ENCODE data around the gene AGRP.
"Not testable (repeated sequence)": the region's sequence is repeated elsewhere in the genome, so short reads cannot be mapped to it uniquely, and the experiment has no call there.

Gene AGRP

DNA sequence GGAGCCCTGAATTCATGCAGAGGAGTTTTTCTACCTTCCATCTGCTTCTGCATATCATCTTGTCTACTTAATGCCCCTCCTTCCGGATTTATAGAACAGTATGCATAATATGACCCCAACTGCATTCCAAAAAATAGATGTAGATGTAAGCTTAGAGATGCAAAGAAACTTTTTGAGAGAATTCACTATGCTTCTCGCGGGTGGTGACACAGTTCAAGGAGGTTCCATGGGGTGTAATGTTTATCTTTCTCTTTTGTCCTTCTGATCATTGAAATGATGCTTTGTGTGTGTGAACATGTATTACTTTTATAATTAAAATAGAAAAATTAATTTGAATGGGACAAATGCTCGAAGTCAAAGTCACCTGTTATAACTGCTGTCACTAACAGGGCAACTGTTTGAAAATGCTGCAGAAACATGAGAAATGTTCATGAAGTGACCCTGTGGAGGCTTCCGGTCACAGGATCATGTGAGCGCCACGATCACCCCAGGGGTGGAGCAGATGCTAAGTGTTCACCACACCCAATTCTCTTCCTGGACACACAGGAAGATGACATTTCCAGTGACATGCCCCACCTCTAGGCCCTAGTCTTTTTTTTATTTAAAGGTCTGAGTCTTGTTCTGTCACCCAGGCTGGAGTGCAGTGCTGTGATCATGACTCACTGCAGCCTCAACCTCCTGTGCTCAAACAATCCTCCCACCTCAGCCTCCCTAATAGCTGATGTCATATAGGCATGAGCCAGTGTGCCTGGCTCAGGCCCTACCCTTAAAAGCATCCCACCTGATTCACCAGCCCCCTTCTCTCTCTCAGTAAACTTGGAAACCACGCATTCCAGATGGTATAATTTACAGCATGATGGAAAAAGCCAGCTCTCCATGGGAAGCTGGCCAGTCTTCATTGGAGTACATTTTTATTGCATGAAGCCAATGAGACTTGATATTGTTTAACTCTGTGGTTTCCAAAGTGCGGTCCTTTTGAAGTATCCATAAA, 21.0 kb upstream of the AGRP start:
- in situ Hi-C loops (cut with MboI; ENCODE audit: low sequenced_read_pairs) = no loop called here

DNA sequence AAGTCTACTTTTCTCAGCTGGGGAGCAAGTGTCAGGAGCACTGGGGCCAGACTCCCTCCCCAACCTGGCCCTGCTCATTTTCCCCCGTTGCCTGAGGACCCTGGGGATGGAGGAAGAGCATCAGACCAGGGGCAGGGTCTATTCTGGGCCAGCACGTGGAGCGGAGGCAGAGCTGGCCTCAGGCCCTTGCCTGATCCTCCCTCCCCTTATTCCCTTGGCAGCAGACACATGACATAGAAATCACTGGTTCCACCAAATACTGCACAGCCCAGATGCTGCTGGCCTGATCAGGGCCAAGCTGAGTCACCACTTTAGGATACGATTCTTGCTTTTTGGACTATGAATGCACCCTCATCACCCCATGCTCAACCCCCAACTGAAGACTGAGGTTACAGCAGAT, 15.8 kb upstream of the AGRP start:
- in situ Hi-C loops (cut with MboI; ENCODE audit: low sequenced_read_pairs) = no loop called here

DNA sequence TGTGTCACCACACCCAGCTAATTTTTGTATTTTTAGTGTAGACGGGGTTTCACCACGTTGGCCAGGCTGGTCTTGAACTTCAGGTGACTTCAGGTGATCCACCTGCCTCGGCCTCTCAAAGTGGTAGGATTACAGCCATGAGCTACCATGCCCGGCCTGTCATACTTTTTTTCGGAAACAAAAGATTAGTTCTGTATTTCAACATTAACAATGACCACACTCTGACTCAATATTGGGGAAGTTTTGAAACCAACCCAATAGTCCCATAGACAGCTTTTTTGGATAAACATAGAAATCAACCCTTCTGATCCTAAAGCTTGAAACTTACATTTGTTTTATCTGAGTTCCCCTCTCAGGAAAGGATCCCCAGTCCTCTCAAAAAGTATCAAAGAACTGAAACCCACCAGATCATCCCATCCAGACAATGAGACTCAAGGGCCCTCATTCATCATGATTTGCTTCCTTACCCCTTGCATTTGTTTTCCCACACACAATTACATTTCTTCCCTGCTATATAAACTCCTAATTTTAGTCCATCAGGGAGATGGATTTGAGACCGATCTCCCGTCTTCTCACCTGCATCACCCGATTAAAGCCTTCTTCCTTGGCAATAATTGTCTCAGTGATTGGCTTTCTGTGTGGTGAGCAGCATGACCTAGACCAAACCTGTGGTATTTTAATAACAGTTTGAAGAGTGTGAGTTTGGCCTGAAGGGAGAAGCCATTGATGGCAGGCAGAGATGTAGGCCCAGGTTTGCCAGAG, 7.2 kb upstream of the AGRP start:
- in situ Hi-C loops (cut with MboI; ENCODE audit: low sequenced_read_pairs) = no loop called here

DNA sequence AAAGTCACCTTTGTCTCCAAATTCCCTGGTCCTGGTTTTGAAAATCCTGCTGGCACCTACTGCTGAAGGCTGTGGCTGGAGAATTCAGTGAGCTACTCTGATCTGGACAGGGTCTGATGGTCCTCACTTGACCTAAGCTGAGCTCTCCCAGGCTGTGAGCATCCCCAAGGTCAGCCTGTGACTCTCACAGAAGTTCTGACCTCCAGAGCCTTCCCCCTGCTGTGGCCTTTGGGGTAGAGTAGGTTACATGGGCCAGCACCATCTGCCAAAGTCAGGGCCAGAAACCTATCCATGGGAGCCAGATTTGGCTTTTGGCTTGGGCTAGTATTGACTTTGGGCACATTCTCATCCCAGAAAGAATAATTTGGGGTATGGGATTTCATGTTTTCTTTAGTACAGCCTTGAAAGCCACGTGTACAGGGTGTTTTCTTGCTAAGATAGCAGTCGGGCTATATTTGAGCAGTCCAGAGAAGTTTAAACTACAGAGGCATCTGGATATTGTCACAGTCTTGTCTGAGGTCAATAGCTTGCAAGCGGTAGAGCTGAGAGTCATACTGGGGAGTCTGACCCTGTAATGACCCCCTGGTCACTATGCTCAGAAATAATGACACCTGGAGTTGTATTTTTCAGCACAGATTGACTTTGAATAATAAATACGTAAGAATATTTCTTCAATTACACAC, 6.2 kb upstream of the AGRP start:
- in situ Hi-C loops (cut with MboI; ENCODE audit: low sequenced_read_pairs) = no loop called here

DNA sequence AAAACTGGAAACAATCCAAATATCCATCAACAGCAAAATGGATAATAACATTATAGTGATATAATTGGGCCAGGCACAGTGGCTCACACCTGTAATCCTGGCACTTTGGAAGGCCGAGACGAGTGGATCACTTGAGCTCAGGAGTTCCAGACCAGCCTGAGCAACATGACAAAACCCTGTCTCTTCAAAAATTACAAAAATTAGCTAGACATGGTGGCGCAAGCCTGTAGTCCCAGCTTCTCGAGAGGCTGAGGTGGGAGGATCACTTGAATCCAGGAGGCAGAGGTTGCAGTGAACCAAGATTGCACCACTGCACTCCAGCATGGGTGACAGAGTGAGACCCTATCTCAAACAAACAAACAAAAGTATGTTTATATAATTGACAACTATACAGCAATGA, 4.2 kb upstream of the AGRP start:
- in situ Hi-C loops (cut with MboI; ENCODE audit: low sequenced_read_pairs) = not testable (repeated sequence)

DNA sequence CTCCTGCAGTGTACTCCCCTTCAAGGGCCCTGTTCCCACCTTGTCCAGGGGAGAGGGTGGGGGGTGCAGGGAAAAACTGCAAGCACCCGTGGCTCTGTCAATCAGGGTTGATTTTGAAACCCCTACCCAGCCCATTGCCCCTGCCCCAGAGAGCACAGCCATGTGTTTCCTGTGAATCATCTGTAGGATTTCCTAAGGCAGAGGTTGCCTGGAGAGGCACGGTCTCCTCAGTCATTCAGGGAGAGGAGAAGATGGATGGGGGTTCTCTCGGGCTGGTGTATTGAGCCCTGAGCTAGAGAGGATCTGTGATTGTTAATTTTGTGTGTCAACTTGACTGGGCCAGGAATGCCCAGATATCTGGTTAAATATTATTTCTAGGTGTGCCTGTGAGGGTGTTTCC, 3.5 kb upstream of the AGRP start:
- in situ Hi-C loops (cut with MboI; ENCODE audit: low sequenced_read_pairs) = no loop called here

DNA sequence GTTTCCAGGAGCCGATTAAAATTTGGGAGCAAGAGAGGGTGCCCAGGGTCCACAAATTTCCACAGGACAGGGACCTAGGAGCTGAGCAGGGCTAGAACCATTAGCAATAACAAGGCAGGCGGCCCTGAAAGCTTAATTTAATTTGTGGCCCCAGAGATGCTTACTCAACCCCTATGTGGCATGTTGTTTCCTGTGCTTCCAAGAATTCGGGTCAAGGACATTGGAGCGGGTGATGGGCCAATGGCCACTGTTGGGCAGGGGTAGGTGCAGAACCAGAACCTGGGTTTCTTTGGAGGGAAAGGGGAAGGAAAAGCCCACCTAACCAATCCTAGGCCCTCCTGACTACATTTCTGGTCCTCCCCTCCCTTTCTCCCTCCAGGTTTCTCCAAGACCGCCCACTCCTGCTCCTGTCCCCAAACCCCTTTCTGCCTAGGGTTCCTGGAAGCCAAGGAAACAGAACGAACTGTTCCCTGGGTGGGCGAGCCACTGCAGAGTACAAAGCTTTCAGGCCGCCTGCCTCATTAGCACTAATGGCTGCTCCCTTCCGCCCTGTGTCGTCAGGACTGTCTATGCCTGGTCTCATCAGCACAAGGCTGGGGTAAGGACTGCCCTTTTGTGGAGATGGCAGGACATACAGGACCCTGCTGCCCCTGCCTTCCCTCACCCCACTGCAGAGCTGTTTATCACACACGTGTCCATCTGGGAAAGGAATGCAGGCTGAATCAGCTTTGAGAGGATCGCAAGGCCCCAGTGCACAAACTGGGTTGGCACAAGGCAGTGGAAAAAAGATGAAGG, 581 bp upstream of the AGRP start:
- in situ Hi-C loops (cut with MboI; ENCODE audit: low sequenced_read_pairs) = no loop called here

DNA sequence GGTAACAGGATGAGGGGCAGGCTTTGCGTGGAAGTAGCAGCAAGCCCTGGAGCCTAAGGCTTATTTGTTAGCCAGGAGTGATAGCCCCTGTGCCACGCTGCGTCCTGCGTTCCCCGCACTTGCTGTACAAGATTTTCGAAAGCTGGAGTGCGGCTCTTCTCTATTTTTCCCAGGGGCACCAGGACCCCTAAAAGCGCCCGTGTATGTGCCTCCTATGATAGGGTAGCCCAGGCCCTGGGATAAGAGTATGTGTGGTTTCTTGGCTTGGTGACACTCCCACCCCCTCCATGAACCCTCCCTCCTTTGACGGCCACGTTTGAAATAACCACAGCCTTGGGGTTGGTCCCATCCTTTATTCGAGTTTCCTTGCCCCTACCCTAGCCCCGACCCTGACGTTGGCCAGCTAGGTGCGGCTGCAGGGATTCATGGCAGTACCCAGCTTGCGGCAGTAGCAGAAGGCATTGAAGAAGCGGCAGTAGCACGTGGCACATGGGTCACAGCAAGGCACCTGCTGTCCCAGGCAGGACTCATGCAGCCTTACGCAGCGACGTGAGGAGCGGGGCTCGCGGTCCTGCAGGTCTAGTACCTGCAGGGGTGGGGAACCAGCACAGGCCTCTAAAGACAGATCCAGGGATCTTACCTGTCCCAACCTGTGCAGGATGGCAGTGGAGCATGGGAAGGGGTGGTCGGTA, 968 bp downstream of the AGRP start:
- in situ Hi-C loops (cut with MboI; ENCODE audit: low sequenced_read_pairs) = no loop called here

DNA sequence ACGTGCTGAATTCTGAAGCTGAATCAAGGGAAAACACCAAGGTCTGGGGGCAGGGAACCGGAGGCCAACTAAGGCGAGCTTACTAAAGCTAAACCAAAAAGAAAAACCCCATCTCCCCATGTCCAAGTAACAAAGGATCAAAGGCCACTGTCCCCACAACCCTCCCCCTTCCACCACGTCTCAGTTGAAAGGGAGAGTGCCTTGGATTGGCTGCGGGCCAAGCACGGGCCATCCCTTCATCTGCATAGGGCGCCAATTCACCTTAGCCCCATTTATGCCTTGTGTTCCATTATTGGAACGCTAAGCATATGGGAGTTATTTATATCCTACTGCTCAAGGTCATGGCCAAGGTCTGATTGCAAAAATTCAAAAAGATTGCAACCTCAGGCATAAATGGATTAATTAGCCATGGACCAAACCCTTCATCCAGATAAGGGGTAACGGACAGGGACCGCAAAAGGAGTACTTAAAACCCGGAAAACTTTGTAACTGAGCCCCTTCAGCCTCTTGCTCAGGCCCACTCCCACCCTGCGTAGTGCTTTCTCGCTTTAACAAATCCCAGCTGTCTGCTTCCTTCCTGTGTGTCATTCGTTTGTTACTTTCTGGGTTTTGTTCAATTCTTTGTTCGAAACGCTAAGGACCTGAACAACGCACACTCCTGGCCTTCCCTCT, 1.6 kb downstream of the AGRP start:
- in situ Hi-C loops (cut with MboI; ENCODE audit: low sequenced_read_pairs) = no loop called here

DNA sequence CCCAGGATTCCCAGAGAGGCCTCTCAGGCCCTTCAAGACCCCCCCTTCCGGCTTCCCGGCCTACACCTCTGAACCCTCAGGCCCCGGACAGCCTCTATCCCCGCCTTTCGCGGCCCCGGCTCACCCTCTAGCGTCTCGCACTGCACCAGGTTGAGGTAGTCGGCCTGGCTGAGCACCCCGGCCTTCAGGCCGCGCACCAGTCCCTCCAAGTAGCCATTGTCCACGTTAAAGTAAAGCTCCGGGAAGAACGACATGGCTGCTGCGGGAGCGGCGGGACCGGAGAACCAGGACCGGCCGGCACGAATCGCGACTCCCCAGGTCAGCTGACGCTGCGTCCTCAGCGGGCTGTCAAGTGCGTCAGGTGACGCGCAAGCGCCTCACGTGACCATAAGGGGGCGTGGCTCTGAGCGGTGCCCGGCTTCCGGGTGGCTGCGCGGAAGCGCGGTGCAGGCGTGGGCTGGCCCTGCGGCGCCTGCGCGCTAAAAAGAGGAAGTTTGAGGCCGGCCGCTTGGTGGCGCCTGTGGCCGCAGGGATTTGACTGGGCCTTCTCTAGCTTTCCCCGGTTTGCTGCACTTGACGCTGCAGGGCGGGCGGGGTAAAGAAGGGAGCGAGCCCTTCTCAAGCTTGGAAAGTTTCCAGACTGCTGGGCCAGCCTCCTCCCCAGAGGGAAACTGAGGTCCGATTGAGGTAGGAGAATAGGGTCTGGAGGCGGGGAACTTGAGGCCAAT, 2.4 kb downstream of the AGRP start, which contains the start of gene ATP6V0D1:
Gene ATP6V0D1 (minus strand): TSS at position 325 of the 728 bp plus-strand sequence. CDS start 71 bp downstream, at position 254.
- in situ Hi-C loops (cut with MboI; ENCODE audit: low sequenced_read_pairs) = no loop called here

DNA sequence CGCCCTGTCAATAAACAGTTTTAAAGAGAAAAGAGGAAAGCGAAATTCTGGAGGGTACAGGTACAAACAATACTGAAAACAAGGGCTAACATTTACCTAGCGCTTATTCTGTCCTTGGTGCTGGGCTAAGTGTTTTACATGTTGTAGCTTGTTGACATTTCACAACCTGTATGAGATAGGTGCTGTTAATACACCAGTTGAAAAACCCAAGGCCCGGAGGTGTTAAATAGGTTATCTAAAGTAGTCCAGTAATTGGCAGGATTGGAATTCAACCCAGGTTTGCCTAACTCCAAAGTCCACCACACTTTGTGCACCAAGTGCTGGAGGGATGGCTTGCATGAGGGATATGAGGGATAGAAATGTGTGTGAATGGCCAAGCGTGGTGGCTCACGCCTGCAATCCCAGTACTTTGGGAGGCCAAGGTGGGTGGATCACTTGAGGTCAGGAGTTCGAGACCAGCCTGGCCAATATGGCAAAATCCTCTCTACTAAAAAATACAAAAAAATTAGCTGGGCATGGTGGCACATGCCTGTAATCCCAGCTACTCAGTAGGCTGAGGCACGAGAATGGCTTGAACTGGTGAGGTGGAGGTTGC, 5.3 kb downstream of the AGRP start:
- in situ Hi-C loops (cut with MboI; ENCODE audit: low sequenced_read_pairs) = no loop called here

DNA sequence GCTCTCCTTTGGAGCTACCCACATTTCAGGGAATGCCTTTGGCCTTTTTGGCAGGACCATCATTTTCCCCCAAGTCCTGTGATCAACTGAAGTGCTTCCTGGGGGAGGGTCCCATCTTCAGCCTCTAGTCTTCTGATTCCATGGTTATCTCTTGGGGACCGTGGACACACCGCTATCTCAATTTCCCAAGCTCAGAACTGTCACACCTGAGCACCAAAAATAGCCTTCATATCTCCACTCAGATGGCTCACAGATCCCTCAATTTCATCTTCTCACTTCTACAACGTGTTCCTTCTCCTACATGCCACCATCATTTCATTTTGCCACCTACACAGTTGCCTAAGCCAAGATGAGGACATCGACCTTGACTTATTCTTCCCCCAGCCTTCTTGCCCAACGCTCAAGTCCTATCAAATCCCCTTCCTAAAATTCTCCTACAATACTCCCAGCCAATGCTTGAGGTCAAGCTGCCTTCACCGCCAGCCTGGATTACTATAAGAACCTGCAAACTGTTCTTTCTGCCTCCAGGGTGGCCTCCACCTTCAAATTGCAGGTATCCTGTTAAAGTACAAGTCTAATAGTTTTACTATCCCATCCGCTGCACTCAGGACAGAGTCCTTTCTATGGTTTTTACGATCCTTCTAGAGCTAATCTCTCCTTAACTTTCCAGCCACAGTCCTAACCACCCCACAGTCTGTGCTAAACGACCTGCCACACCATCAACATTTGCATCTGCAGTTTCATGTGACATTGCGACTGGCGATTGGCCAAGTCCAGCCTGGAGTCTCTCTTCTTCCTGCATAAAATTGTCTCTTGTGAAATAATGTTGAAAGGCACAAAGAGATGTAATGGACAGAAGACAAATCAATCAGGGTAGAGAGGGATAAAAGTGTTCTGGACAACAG, 8.5 kb downstream of the AGRP start:
- in situ Hi-C loops (cut with MboI; ENCODE audit: low sequenced_read_pairs) = loop anchor here (25.0 kb wide), 1 partner anchor 513 kb away; the partner anchor contains the start of gene CES3

DNA sequence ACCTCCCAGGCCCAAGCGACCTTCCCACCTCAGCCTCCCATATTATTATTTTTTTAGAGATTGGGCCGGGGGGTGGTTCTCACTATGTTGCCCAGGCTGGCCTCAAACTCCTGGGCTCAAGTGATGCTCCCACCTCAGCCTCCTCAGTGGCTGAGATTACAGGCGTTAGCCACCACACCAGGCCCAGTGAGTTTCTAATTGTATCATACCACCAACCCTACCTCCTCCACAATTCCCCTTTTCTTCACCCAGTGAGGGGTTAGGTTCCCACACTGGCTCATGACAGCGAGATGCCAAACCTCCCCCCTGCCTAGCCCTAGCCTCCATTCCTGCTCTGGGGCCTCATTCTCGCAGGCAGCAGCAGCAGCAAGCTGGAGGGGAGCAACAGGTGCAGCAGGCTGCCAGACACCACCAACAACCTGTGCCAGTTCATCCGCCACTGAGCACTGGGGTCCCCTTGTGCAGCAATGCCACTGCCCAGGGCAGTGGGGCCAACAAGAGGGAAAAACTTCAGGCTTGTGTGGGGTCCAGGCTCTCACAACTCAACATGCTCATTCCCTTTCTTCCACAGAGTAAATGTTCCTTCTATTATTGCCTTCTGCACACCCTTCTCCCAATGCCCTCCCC, 11.5 kb downstream of the AGRP start:
- in situ Hi-C loops (cut with MboI; ENCODE audit: low sequenced_read_pairs) = loop anchor here (25.0 kb wide), 1 partner anchor 510 kb away; the partner anchor contains the start of gene CES3

DNA sequence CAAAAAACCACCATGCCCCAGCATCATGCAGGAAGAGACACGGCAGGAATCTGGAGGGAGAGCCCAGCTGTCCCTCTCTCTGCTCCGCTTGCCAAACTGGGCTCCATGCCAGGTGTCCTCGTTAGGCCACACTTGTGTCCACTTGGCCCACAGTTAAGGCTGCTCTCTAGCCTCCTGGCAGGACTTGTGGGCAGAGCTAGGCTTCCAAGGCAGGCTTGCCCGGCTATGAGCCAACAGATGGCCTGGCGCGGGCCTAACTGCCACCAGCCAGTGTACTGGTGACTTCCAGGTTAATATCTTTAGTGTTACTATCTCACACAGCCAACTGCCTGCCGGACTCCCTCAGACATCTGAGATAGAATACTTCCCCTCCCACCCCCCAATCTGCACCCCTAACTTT, 13.0 kb downstream of the AGRP start:
- in situ Hi-C loops (cut with MboI; ENCODE audit: low sequenced_read_pairs) = loop anchor here (25.0 kb wide), 1 partner anchor 508 kb away; the partner anchor contains the start of gene CES3

DNA sequence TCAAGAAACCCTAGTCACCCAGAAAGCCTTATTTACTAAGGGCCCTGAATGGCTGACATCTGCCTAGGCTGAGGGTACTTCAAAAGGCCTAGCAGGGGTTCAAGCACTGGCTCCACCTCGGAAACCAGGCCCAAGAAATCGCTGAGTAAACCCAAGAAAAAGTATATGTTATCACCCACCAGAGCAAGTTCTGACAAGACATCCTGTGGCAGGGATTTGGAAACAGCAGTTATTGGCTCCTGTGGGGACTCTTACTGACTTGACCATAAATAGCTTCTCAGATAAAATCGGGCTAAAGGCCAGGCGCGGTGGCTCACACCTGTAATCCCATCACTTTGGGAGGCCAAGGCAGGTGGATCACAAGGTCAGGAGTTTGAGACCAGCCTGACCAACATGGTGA, 14.6 kb downstream of the AGRP start:
- in situ Hi-C loops (cut with MboI; ENCODE audit: low sequenced_read_pairs) = loop anchor here (25.0 kb wide), 1 partner anchor 506 kb away; the partner anchor contains the start of gene CES3

DNA sequence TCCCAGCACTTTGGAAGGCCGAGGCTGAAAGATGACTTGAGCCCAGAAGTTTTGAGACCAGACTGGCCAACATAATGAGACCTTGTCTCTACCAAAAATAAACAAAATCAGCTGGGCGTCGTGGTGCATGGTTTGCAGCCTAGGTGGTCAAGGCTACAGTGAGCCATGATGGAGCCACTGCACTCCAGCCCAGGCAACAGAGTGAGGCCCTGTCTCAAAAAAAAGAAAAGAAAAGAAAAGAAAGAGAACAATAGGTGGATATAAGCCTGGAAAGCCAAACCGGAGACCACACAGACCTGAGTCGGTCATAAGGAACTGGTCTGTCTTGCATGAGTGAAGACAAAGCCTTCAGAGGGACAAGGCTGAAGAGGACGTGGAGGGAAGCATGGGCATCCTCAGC, 16.8 kb downstream of the AGRP start:
- in situ Hi-C loops (cut with MboI; ENCODE audit: low sequenced_read_pairs) = loop anchor here (25.0 kb wide), 1 partner anchor 504 kb away; the partner anchor contains the start of gene CES3

Measured in HL-60/S4 (cell line).